IPS DF 6.9 (cell line): ENCODE measurements around the gene ZNF335.

Experiments
- DNase-seq: peaks from one replicate; pipeline ENCODE4 v3.0.0-alpha.2; 2013; ENCODE audit warnings: low read depth, low spot score
- H3K27ac ChIP-seq: one replicate; pipeline ENCODE4 v1.5.1; 2013; ENCODE audit warnings: low read length, control low read depth
- H3K27me3 ChIP-seq: 2 replicates; pipeline ENCODE4 v1.6.1; 2013; ENCODE audit warnings: mild to moderate bottlenecking, low read length; ENCODE audit not compliant: control insufficient read depth, insufficient read depth
- H3K36me3 ChIP-seq: 2 replicates; pipeline ENCODE4 v1.6.1; 2013; ENCODE audit warnings: low read length; ENCODE audit not compliant: control insufficient read depth, insufficient read depth
- H3K4me1 ChIP-seq: 2 replicates; pipeline ENCODE4 v1.6.1; 2013; ENCODE audit warnings: low read length; ENCODE audit not compliant: control insufficient read depth, insufficient read depth
- H3K4me3 ChIP-seq: 2 replicates; pipeline ENCODE4 v1.5.1; 2013; ENCODE audit warnings: mild to moderate bottlenecking, low read length
- H3K9me3 ChIP-seq: 2 replicates; pipeline ENCODE4 v1.6.1; 2013; ENCODE audit warnings: low read length, inconsistent platforms; ENCODE audit not compliant: control insufficient read depth, insufficient read depth
- WGBS: extraction: QIAGEN DNeasy Blood & Tissue Kit; methylation state at CpG from one replicate; pipeline ENCODE4 v1.1.7; 2013; ENCODE audit warnings: mixed read lengths, missing lambda C conversion rate; ENCODE audit not compliant: insufficient read length, insufficient coverage; 5-methylcytosine and 5-hydroxymethylcytosine counted together

The ZNF335 gene

DNA sequence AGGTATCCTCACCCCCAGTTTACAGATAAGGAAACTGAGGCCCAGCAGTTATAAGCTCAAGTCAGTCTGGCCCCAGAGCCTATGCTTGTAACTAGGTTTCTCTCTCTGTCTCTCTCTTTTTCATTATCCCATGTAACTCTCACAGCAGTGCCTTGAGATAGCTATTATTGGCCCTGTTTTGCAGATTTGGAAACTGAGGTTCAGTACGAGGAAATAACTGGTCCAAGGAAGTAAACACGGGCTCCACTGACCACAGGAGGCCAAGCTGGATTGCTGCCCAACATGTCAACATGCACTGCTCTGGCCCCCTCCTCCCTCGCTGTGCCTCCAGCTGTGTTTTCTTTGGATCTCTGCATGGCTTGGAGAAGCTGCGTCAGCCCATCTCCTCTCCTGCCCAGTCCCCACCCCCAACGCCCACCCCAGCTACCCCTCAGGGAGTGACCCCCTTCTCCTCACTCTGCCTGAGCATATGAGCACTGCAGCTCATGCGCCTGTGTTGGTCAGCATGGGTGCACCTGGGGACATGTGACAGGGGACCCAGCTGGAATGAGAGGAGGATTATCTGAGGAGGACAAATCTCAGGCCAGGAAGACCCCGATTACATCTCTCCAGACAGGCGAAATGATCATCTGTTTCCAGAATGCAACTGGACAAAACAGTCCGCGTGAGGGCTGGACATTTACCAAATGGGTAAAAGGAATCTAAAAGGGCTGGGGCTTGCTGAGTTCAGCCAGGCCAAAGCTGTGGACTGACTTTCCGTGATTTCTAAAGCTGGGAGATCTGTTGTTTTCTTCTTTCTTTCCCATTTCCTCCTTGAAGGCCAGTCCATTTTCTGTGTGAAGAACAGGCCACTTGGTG is 52.2 kb downstream of the ZNF335 start:
- WGBS: no CpG with 5 or more reads among the region's 11 CpGs
- Histone ChIP-seq H3K4me1 (no peaks in the 10 kb centered on the region), H3K27me3 (no peaks in the 10 kb centered on the region), H3K36me3 (no peaks in the 10 kb centered on the region), H3K27ac (no peak overlapping the region), H3K9me3 (no peaks in the 10 kb centered on the region), H3K4me3 (no peak overlapping the region)
- DNase-seq: no peak

GRCh38 chr20:45918779-45919537 is 53.0 kb downstream of the ZNF335 start:
- Histone ChIP-seq H3K27ac (no peak overlapping the region), H3K27me3 (no peaks in the 10 kb centered on the region), H3K9me3 (no peaks in the 10 kb centered on the region), H3K36me3 (no peaks in the 10 kb centered on the region), H3K4me3 (no peak overlapping the region), H3K4me1 (no peaks in the 10 kb centered on the region)
- no CpG with 5 or more reads among the region's 12 CpGs for WGBS
- DNase-seq: no peak

GRCh38 chr20:45918182-45918737 is 53.7 kb downstream of the ZNF335 start:
- no CpG with 5 or more reads among the region's 5 CpGs for WGBS
- no peak for DNase-seq
- Histone ChIP-seq H3K36me3 (no peaks in the 10 kb centered on the region), H3K27me3 (no peaks in the 10 kb centered on the region), H3K27ac (no peak overlapping the region), H3K4me1 (no peaks in the 10 kb centered on the region), H3K4me3 (no peak overlapping the region), H3K9me3 (no peaks in the 10 kb centered on the region)

DNA sequence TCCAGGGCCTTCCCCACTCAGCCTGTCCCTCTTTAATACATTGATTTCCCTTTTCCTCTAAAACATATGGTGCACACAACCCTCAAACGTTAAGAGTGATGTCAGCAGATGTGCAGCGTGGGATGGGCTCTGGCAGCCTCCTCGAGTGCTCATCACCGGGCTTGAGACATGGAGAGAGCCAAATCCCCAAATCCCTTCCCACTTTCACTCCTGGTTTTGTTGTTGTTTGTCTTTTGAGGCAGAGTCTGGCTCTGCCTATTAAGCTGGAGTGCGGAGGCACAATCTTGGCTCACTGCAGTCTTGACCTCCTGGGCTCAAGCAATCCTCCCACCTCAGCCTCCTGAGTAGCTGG is 54.2 kb downstream of the ZNF335 start:
- Histone ChIP-seq H3K4me3 (no peak overlapping the region), H3K36me3 (no peaks in the 10 kb centered on the region), H3K9me3 (no peaks in the 10 kb centered on the region), H3K4me1 (no peaks in the 10 kb centered on the region), H3K27me3 (no peaks in the 10 kb centered on the region), H3K27ac (no peak overlapping the region)
- DNase-seq: no peak
- WGBS: no CpG with 5 or more reads among the region's 5 CpGs

GRCh38 chr20:45913116-45913515 is 58.9 kb downstream of the ZNF335 start:
- Histone ChIP-seq H3K9me3 (no peaks in the 10 kb centered on the region), H3K4me3 (no peak overlapping the region), H3K4me1 (peaks cover 3% of the 10 kb centered on the region; the same call in 1 of the 2 replicates), H3K27me3 (no peaks in the 10 kb centered on the region), H3K36me3 (0 out of 2 replicates have a peak, but pooled peaks cover 5% of the 10 kb centered on the region), H3K27ac (no peak overlapping the region)
- DNase-seq: no peak
- no CpG with 5 or more reads among the region's 5 CpGs for WGBS

DNA sequence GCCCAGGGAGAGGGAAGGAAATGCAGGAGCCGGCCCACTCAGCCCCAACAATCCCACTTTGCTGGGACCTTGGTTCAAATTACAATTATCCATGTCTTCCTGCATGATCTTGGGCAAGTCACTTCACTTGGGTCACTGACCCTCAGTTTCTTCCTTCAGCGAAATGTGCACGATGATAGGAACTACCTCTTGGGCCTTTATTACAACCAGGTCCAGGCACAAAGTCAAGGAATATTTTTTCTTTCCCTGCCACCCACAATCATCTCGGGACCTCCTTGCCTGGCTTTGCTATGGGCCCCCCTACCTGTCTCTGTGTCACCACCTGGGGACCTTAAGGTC is 59.7 kb downstream of the ZNF335 start:
- WGBS: no CpG with 5 or more reads among the region's 4 CpGs
- no peak for DNase-seq
- Histone ChIP-seq H3K27ac (no peak overlapping the region), H3K4me3 (peak overlapping the region; percentile 69; the same call in 1 of the 2 replicates), H3K36me3 (peaks cover 9% of the 10 kb centered on the region; the same call in 1 of the 2 replicates), H3K4me1 (peaks cover 3% of the 10 kb centered on the region; the same call in 1 of the 2 replicates), H3K27me3 (no peaks in the 10 kb centered on the region), H3K9me3 (no peaks in the 10 kb centered on the region)

GRCh38 chr20:45911486-45912343 is 60.3 kb downstream of the ZNF335 start, which contains the start of gene PLTP:
Gene PLTP, minus strand, starts transcription at chr20:45912155. Its CDS starts 703 bp downstream, at chr20:45911452.
- H3K27ac ChIP-seq: no peak within 1 kb of the TSS
- peaks cover 10% of the 10 kb centered on the region; the same call in 1 of the 2 replicates for H3K36me3 ChIP-seq
- H3K9me3 ChIP-seq: no peaks in the 10 kb centered on the region
- no CpG with 5 or more reads among the region's 58 CpGs for WGBS
- H3K4me3 ChIP-seq: peak within 1 kb of the TSS; percentile 69; the same call in 1 of the 2 replicates
- no peaks in the 10 kb centered on the region for H3K27me3 ChIP-seq
- H3K4me1 ChIP-seq: peaks cover 3% of the 10 kb centered on the region; the same call in 1 of the 2 replicates
- DNase-seq: no peak

DNA sequence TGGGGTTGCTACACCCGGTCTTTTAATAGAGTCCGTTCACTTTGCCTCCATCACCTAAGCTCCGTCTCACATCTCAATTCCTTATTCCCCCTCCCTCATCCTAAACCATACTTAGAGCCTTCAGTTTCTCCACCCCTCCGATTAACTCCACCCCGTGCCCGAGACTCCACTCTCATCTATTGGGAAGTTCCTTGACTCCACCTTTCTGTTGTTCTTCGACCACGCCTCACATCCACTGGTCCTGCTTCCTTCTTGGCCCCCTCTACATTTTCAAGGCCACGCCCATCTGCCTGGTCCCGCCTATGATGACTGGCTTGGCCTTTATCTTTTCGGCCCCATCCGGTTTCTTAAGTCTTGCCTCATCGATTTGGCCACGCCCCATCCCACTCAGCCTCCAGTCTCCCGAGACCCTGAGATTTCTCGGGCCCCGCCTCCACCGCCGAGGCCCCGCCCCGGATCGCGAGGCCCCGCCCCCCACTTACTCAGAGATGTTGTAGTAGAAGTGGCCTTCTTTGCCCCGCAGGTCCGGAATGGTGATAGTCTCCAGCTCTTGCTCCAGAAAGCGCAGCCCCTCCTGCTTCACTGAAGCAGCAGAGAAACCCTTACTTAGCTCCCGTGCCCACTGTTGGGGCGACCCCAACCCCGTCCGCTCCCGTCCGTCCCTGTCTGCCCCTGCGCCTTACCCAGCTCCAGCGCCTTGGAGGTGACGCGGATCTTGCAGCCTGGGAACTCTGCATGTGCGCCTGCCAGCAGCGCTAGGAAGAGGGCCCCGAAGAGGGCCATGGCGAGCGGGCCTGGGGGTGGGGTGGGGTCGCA is 61.1 kb downstream of the ZNF335 start:
- Histone ChIP-seq H3K36me3 (peaks cover 10% of the 10 kb centered on the region), H3K27me3 (no peaks in the 10 kb centered on the region), H3K27ac (no peak overlapping the region), H3K4me3 (peak overlapping the region; percentile 69; the same call in 1 of the 2 replicates), H3K9me3 (no peaks in the 10 kb centered on the region), H3K4me1 (peaks cover 3% of the 10 kb centered on the region; the same call in 1 of the 2 replicates)
- WGBS: 100% methylated on average over 2 of the region's 43 CpGs
- DNase-seq: peak; percentile 100

- no peak overlapping the region for H3K4me3 ChIP-seq
- peaks cover 3% of the 10 kb centered on the region; the same call in 1 of the 2 replicates for H3K4me1 ChIP-seq
- H3K36me3 ChIP-seq: peaks cover 12% of the 10 kb centered on the region
- no peak for DNase-seq
- H3K9me3 ChIP-seq: no peaks in the 10 kb centered on the region
- no peak overlapping the region for H3K27ac ChIP-seq
- H3K27me3 ChIP-seq: no peaks in the 10 kb centered on the region
- WGBS: no CpG with 5 or more reads among the region's 22 CpGs
Observed at GRCh38 chr20:45909817-45910669, 62.0 kb downstream of the ZNF335 start.
